NCI-H2081 (cell line): ENCODE results near the gene KASH5.
"Not testable (repeated sequence)": the region's sequence is repeated elsewhere in the genome, so short reads cannot be mapped to it uniquely, and the experiment has no call there.

Experiments used
- DNase-seq, 2 experiments: peaks; one replicate each; lab custom pipeline; 2025; lab: John Stamatoyannopoulos, UW

The KASH5 gene

DNA sequence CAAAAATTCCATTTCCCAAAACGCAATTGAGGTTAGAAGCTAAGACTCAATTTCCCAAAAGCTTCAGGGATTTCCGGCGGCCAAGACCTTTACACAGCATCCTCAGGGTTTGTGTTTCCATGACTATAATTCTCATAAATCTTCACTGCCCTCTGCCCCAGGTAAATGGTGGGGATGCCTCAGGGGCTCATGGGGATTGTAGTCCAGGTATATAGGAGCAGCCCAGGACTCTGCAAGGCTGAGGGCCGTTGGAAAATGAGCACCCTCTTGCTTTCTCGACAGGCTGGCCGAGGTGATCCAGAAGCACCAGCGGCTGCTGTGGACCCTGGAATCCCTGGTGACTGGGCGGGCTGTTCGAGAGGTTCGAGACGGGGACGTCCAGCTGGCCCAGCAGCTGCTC lies 71.3 kb downstream of the KASH5 start:
- DNase-seq = no peak

GRCh38 chr19:49461130-49461529 lies 73.1 kb downstream of the KASH5 start:
- DNase-seq = not testable (repeated sequence)

DNA sequence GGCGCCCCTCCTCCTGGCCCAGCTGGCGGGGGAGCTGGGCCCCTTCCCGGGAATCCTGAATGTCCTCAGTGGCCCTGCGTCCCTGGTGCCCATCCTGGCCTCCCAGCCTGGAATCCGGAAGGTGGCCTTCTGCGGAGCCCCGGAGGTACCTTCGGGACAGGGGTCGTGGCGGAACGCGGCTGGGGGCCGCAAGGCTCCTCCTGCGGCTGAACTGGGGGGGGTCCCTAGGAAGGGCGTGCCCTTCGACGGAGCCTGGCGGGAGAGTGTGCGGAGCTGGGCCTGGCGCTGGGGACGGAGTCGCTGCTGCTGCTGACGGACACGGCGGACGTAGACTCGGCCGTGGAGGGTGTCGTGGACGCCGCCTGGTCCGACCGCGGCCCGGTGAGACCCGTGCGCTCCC lies 73.6 kb downstream of the KASH5 start:
- DNase-seq = no peak

GRCh38 chr19:49462492-49462891 lies 74.4 kb downstream of the KASH5 start:
- DNase-seq = no peak

GRCh38 chr19:49463960-49464740 lies 76.1 kb downstream of the KASH5 start:
- no peak for DNase-seq

- no peak for DNase-seq
Observed at GRCh38 chr19:49465371-49465770, 77.3 kb downstream of the KASH5 start.
